GM18508 (cell line): ENCODE results near the gene ARMH1.
"Not testable (repeated sequence)": the region's sequence is repeated elsewhere in the genome, so short reads cannot be mapped to it uniquely, and the experiment has no call there.

Experiments
- ATAC-seq: cut with Tn5 transposase; IDR thresholded peaks from one replicate; pipeline ENCODE4 v1.9.1; 2021; ENCODE audit warnings: moderate number of reproducible peaks; ENCODE audit not compliant: insufficient read depth, unreplicated experiment

ARMH1 gene

GRCh38 chr1:44663417-44663816 is 11.1 kb upstream of the ARMH1 start:
- ATAC-seq: no peak

DNA sequence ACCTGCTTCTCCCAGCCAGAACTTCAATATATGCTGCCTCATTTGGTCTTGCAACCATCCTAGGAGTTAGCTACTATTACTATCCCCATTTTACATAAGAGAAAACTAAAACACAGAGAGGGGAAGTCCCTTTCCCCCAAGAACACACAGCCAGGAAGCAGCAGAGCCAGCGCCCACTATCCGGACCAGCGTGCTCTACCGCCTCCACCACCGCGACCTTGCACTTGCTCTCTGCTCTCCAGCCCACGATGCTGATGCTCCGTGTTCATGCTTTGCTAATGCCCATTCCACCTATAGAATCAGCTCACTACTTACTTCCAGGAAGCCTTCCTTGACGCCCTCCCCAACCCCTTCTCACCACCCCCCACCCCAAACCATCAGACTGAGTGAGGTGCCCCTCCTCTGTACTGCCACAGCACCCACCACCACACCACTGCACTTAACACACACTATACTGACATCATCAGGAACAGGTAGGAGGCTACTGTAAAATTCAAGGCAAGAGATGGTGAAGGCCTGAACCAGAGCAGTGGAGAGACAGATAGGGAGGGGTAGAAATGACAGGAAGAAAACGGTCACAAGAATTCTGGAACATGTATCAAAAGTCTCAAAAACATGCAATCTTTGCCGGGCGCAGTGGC is 9.7 kb upstream of the ARMH1 start:
- no peak for ATAC-seq

GRCh38 chr1:44666719-44667118 is 7.8 kb upstream of the ARMH1 start:
- not testable (repeated sequence) for ATAC-seq

GRCh38 chr1:44670751-44671640 is 3.5 kb upstream of the ARMH1 start:
- no peak for ATAC-seq

GRCh38 chr1:44672254-44672955 is 2.1 kb upstream of the ARMH1 start:
- ATAC-seq: no peak

DNA sequence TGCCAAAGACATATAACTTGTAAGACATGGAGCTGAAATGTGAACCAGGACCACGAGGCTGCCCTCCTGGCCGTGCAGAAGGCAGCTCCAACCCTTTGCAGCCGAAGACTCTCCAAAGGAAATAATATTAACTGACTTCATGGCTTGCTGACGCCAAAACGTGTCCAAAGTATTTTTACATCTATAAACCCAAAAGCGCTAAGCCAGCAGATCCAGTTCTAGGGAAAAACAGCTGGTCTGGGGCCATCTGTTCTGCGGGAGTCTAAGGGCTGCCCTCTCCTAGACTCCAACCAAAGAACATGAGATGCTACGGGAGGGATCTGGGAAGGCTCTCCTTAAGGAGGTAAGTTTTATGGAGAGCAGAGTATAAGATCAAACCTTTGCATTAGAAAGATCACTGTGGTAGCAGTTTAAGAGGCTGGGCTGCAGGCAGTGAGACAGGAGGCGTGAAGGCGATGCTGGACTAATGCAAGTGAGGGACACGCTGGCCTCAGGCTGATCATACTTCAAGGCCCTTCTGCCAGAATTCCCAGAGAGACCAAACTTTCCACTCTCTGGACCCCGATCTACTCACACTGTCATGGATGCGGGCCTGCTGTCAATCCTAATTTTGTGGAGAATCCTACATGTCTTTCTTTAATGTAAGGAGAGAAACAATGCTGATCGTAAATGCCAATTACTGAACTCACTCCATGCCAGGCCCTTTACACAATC is 1.4 kb upstream of the ARMH1 start:
- ATAC-seq: no peak

GRCh38 chr1:44673675-44674112 is 820 bp upstream of the ARMH1 start:
- no peak for ATAC-seq

DNA sequence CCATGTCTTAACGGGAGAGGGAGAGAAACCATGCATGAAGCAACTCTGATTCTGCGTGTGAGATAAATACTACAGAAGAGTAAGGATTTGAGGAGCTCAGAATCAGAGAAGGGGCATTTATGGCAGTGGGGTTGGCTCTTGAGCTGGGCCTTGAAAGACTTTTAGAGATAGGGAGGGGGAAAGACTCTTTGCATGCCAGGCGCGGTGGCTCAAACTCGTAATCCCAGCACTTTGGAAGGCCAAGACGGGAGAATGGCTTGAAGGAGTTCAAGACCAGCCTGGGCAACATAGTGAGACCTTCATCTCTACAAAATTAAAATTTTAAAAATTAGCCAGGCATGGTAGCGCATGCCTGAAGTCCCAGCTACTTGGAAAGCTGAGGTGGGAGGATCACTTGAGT is 672 bp downstream of the ARMH1 start:
- no peak for ATAC-seq

DNA sequence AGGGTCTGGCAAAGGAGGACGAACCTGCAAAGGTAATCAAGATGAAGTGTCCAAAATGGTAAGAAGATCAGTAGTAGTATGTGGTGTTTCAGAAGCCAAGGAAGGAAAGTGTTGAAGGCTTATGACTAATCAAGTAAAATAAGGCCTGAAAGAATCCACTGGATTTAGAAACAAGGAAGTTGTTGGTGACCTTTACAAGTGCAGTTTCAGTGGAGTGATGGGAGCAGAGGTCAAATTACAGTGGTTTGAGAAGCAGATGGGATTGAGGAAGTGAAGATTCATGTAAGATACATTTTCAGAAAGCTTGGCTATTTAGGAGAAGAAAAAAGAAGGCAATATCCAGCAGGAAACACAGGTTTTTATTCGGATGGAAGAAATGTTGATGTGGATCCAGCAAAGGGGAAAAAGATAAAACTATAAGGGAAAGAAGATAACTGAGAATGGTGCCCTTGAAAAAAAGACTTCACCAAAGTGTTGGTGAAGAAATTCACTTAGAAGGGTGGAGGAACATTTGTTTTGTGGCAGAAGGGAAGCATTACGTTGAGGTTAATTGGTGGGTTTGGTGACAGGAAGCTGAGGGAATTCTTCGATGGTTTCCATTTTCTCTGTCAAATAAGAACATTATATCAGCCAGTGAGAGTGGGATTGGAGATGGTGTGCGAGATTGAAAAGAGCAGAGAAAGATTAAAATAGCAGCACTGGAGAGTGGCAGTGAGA is 2.1 kb downstream of the ARMH1 start:
- no peak for ATAC-seq

DNA sequence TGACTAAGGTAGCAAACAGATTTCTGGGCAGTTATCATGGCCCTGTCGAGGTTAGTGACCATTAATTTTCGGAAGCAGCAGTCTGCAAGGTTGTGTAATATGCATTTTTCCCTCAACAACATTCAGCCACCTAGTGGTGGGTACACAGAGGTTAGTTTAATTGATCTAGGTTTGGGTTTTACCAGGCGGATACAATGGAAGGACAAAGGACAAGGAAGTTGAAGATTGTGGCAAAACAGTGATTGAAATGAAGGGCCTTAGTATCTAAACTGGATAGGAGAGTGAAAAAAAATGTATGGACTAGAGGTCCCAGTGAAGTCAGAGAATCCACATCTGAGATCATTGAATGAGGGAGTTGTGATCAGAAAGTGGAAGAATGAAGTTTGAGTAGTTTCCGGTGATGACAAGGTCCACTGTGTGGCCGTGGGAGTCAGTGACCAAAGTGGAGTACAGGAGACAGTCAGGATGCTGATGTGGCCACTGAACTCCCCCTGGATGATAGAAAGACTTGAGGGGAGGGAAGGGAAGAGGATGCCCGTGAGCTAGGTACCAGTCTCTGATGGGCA is 2.8 kb downstream of the ARMH1 start:
- ATAC-seq: no peak

GRCh38 chr1:44678120-44678519 is 3.6 kb downstream of the ARMH1 start:
- ATAC-seq: no peak

GRCh38 chr1:44678626-44679025 is 4.1 kb downstream of the ARMH1 start:
- no peak for ATAC-seq

- no peak for ATAC-seq
These were observed 5.0 kb downstream of the ARMH1 start for GRCh38 chr1:44679468-44679867.

- ATAC-seq: no peak
These were observed 7.7 kb downstream of the ARMH1 start for GRCh38 chr1:44681905-44682882.

GRCh38 chr1:44682883-44683265 is 8.4 kb downstream of the ARMH1 start:
- ATAC-seq: no peak

GRCh38 chr1:44684525-44684924 is 10.0 kb downstream of the ARMH1 start:
- ATAC-seq: peak; percentile 39

DNA sequence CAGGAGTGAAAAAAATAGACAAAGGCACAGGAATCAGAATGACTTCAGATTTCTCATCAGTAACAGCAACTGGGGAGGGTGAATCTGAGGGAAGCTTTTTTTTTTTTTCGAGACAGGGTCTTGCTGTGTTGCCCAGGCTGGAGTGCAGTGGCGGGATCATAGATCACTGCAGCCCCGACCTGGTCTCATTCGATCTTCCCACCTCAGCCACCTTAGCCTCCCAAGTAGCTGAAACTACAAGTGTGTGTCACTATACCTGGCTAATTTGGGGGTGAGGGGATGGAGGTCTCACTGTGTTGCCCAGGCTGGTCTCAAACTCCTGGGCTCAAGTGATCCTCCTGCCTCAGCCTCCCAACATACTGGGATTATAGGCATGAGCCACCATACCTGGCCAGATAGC is 10.7 kb downstream of the ARMH1 start:
- no peak for ATAC-seq

- no peak for ATAC-seq
These were observed 11.4 kb downstream of the ARMH1 start for GRCh38 chr1:44685881-44686280.
